GM21619 (cell line): ENCODE data around the gene EXTL1.

Experiments
- ATAC-seq: cut with Tn5 transposase; IDR thresholded peaks from one replicate; pipeline ENCODE4 v1.9.1; 2021; ENCODE audit not compliant: unreplicated experiment

EXTL1 gene

GRCh38 chr1:26022404-26022779 lies 817 bp downstream of the EXTL1 start:
- ATAC-seq: no peak

GRCh38 chr1:26023009-26023408 lies 1.4 kb downstream of the EXTL1 start:
- ATAC-seq: no peak

- no peak for ATAC-seq
These were observed 2.3 kb downstream of the EXTL1 start for GRCh38 chr1:26023826-26024225.

- ATAC-seq: no peak
These were observed 3.5 kb downstream of the EXTL1 start for GRCh38 chr1:26025060-26025459.

- no peak for ATAC-seq
These were observed 3.9 kb downstream of the EXTL1 start for GRCh38 chr1:26025517-26025916.

GRCh38 chr1:26027716-26028489 lies 6.3 kb downstream of the EXTL1 start:
- no peak for ATAC-seq

- ATAC-seq: no peak
These were observed 7.0 kb downstream of the EXTL1 start for GRCh38 chr1:26028490-26028980.

DNA sequence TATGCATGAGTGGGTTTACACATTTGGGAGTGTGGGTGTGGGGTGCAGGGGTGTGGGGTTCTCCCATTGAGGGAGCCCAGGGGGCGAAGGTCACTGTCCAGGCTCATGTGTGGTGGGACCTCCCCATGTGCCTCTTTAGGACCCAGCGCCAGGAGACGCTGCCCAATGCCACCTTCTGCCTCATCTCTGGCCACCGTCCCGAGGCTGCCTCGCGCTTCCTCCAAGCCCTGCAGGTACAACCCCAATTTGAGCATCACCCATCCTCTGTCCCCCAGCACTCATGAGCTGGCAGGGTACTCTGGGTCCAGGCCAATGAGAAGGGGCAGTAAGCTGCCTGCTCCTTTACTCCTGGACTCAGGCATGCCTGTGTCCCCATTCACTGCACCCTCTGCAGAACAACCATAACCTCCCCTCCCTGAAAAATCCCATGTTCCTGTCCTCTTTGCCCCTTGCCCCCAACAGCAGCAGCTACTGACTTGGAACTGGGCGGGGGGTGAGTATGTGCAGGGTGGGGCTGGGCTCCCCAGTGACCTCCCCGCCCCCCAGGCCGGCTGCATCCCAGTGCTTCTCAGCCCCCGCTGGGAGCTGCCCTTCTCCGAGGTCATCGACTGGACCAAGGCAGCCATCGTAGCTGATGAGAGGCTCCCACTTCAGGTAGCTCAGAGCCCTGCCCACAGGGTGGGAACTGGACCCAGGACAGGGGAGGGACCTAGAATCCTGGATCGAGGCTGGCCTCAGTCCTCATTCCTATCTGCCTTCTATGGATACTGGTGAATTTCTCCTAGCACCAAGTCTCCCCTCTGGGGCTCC lies 7.7 kb downstream of the EXTL1 start:
- ATAC-seq: no peak

DNA sequence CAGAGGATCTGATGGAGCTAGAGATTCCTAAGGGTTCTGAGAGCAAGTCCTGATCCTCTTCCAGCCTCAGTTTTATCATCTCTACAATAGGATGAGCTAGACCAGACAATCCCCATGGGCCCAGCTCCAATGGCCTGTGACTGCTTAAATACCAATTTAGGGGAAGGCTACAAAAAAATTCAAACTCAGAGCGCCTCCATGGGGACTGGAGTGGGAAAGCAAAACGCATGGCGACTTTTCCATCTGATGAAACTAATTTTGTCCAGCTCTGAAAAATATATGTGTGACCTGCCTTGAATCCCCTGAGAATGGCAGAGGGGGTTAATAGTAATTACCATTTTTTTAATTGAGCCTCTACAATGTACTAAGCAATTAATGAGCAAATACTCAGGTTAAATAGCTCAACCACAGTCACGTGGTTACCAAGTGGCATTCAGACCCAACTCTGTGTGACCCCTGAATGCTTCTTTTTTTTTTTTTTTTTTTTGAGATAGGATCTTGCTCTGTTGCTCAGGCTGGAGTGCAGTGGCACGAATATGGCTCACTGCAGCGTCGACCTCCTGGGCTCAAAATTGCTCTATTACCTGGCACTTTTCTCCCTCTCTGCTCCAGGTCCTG lies 8.4 kb downstream of the EXTL1 start:
- no peak for ATAC-seq

GRCh38 chr1:26031196-26031595 lies 9.6 kb downstream of the EXTL1 start:
- ATAC-seq: no peak

- ATAC-seq: no peak
These were observed 10.1 kb downstream of the EXTL1 start for GRCh38 chr1:26031611-26032220.

DNA sequence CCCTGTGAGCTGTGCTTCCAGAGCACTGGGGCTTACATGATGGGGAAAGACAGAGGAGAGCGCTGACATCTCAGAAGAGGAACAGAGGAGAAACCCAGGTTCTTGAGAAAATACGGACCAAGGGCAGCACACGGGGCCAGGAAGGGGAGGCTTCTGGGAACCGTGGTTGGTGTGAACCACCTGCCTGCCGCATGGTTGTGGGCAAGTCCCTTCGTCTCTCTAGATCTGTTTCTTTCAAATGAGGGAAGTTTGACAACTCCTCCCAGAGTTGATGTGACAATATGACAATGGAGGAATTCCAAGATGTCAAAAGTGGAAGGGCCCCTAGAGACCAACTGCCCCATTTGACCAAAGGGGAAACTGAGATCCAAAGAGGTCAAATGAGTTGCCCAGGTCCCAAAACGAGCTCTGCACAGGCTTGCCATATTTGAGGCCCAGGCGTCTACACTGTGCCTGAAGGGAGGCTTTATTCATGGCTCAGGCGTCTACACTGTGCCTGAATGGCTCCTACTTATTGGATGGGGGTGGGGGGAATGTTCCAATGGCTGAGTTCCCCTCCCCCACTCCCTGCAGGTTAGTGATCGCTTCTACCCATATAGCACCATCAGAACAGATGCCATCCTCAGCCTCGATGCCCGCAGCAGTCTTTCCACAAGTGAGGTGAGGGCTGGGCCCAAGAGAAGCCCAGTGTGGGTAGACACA lies 11.2 kb downstream of the EXTL1 start:
- ATAC-seq: no peak

- no peak for ATAC-seq
These were observed 13.1 kb downstream of the EXTL1 start for GRCh38 chr1:26034504-26035202.

- ATAC-seq: peak; percentile 78
These were observed 13.8 kb downstream of the EXTL1 start for GRCh38 chr1:26035203-26035958.

DNA sequence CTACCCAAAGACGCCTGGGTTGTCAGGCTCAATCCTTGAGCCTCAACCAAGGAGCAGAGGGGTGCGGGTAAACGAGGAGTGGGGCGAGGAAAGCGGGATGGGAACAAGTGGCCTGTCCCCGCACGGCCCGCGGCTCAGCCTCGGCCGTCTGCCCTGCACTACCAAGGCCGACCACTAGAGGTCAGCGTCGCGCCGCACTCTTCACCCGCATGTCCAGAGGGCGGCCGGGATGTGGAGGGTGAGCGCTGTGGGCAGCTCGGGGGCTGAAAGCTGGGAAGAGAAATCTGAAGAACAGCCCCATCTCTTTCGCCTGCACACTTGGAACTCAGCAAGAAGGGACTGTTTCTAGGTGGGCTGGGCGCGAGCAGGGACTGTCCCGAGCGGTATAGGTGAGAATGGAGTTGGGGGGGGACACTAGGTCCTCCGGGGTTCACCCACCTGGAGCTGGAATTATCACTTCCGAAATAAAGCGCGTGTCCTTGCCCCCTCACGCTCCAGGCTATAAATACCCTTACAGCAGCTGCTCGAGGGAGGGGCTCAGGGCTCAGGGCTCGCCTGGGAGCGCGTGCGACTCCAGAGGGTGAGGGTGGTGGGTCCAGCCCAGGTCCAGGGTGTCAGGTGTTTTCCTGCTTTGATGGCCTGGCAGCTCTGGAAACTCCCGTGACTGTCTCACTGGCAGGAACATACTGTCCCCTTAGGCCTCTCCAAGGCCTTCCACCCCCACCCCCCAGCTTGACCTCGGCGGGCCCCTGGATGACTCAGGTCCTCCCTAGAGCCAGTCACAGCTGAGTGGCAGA lies 14.6 kb downstream of the EXTL1 start:
- ATAC-seq: peak; percentile 56

DNA sequence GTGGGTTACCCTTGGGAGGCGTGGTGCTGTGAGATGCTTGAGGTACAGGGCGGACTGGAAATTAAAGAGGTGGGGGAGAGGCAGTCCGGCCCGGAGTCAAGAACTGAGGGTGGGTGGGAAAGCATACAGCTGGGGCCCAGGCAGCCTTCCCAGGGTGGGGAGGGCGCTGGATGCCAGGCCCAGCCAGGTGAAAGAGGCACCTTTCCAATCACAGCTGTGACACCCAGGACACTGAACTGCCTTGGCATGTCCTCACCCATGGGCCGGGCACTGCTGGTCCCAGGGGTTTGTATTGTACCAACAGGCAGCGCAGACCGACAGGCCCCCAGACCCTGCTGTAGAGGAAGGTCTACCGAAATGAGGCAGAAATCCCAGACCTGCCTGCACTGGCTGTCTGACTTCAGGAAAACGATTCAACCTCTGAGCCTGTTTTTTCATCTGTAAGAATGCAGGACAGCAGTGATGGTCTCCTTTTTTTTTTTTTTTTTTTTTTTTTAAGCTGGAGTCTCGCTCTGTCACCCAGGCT lies 15.2 kb downstream of the EXTL1 start:
- no peak for ATAC-seq

- ATAC-seq: no peak
These were observed 16.3 kb downstream of the EXTL1 start for GRCh38 chr1:26037904-26038303.

- no peak for ATAC-seq
These were observed 16.9 kb downstream of the EXTL1 start for GRCh38 chr1:26038477-26038876.
